Bronchus fibroblast of lung (primary cell): Measurements from ENCODE around the gene TM6SF1. TPM values are rescaled to one million over a fixed set of nuclear protein-coding genes. Genes with fewer than 3 reads are reported as not detected.

Source experiments
- total RNA-seq: library from RNA; depleted of rRNA; stranded (reverse); fragments of >200 nt; gene quantifications from 2 replicates; pipeline ENCODE4 v1.2.3, GENCODE V29; 2015

The TM6SF1 gene
- total RNA-seq, result 3.0 and 4.2 TPM in 2 replicates

GRCh38 chr15:83106994-83107840, at the start of gene TM6SF1:
TM6SF1 (plus strand) TSS chr15:83107645; CDS start chr15:83107681, 36 bp downstream.

GRCh38 chr15:83066734-83067637, 40.5 kb upstream of the TM6SF1 start, which contains the start of gene BTBD1:
BTBD1 (minus strand) TSS chr15:83067252; CDS start chr15:83067151, 101 bp downstream.

Other genes with a start within 250 kb of the TM6SF1 start
- 0.50 and 1.5 TPM in 2 replicates for gene HOMER2, start 154.9 kb upstream of the TM6SF1 start, total RNA-seq
- 22.1 and 22.4 TPM in 2 replicates for gene RAMAC, start 121.4 kb upstream of the TM6SF1 start, total RNA-seq
- gene C15orf40, start 96.0 kb upstream of the TM6SF1 start, total RNA-seq, result 16.0 and 18.4 TPM in 2 replicates
- 73.6 and 78.0 TPM in 2 replicates for gene BTBD1, start 40.4 kb upstream of the TM6SF1 start, total RNA-seq
- gene HDGFL3, start 100.2 kb downstream of the TM6SF1 start, total RNA-seq, result 23.6 and 50.6 TPM in 2 replicates
- 7.1 and 8.5 TPM in 2 replicates for gene BNC1, start 177.0 kb downstream of the TM6SF1 start, total RNA-seq